H9 (cell line): ENCODE data around the gene CCM2. TPM values are rescaled to one million over a fixed set of nuclear protein-coding genes. Genes with fewer than 3 reads are reported as not detected.
A peak's percentile ranks its signal among the peaks of the same experiment; 100 is the strongest.

Source experiments
- DNase-seq: peaks from one replicate; pipeline ENCODE4 v3.0.0-alpha.2; 2017
- H2AFZ ChIP-seq: one replicate; pipeline ENCODE4 v1.6.1; 2013; ENCODE audit warnings: mild to moderate bottlenecking, low read length, control low read depth, moderate library complexity
- H2AK5ac ChIP-seq: 2 replicates; pipeline ENCODE4 v1.6.1; 2013; ENCODE audit warnings: low read length, control low read depth, mixed read lengths; ENCODE audit not compliant: insufficient read length
- H2BK120ac ChIP-seq: one replicate; pipeline ENCODE4 v1.6.1; 2013; ENCODE audit warnings: low read depth, mild to moderate bottlenecking, low read length, control low read depth, inconsistent platforms; ENCODE audit not compliant: poor library complexity, severe bottlenecking
- H2BK12ac ChIP-seq: 2 replicates; pipeline ENCODE4 v1.6.1; 2013; ENCODE audit warnings: low read length, control low read depth, mixed read lengths, low read depth; ENCODE audit not compliant: insufficient read length
- H2BK15ac ChIP-seq: 2 replicates; pipeline ENCODE4 v1.6.1; 2013; ENCODE audit warnings: low read depth, low read length, control low read depth
- H2BK20ac ChIP-seq: one replicate; pipeline ENCODE4 v1.6.1; 2013; ENCODE audit warnings: low read depth, mild to moderate bottlenecking, low read length, control low read depth, inconsistent platforms; ENCODE audit not compliant: poor library complexity, severe bottlenecking
- H2BK5ac ChIP-seq: 2 replicates; pipeline ENCODE4 v1.6.1; 2013; ENCODE audit warnings: low read length, control low read depth, mixed read lengths; ENCODE audit not compliant: insufficient read length
- H3K14ac ChIP-seq: 2 replicates; pipeline ENCODE4 v1.6.1; 2013; ENCODE audit warnings: low read length, control low read depth; ENCODE audit not compliant: insufficient read depth
- H3K18ac ChIP-seq: 2 replicates; pipeline ENCODE4 v1.6.1; 2013; ENCODE audit warnings: low read depth, mild to moderate bottlenecking, mixed read lengths, low read length, control low read depth; ENCODE audit not compliant: insufficient read length
- H3K23ac ChIP-seq: 2 replicates; pipeline ENCODE4 v1.6.1; 2013; ENCODE audit warnings: low read length, control low read depth, mixed read lengths, low read depth; ENCODE audit not compliant: insufficient read length
- H3K23me2 ChIP-seq: 2 replicates; pipeline ENCODE4 v1.6.1; 2013; ENCODE audit warnings: low read depth, mild to moderate bottlenecking, mixed read lengths, low read length, control low read depth; ENCODE audit not compliant: insufficient read length, poor library complexity, severe bottlenecking
- H3K27ac ChIP-seq: 2 replicates; pipeline ENCODE4 v1.5.1; 2013; ENCODE audit warnings: low read length, control low read depth, mixed read lengths, low read depth; ENCODE audit not compliant: insufficient read length
- H3K27me3 ChIP-seq: 2 replicates; pipeline ENCODE4 v1.6.1; 2013; ENCODE audit warnings: low read length, control low read depth, inconsistent platforms; ENCODE audit not compliant: insufficient read depth
- H3K4ac ChIP-seq: 2 replicates; pipeline ENCODE4 v1.6.1; 2013; ENCODE audit warnings: low read depth, mild to moderate bottlenecking, control low read depth, inconsistent platforms, low read length, moderate library complexity
- H3K4me1 ChIP-seq: 2 replicates; pipeline ENCODE4 v1.6.1; 2013; ENCODE audit warnings: low read length, control low read depth, inconsistent platforms; ENCODE audit not compliant: insufficient read depth
- H3K4me2 ChIP-seq: 2 replicates; pipeline ENCODE4 v1.6.1; 2013; ENCODE audit warnings: low read length, control low read depth, mixed read lengths; ENCODE audit not compliant: insufficient read length, insufficient read depth
- H3K56ac ChIP-seq: 2 replicates; pipeline ENCODE4 v1.6.1; 2013; ENCODE audit warnings: low read depth, mild to moderate bottlenecking, mixed read lengths, low read length, control low read depth; ENCODE audit not compliant: insufficient read length
- H3K79me1 ChIP-seq: 2 replicates; pipeline ENCODE4 v1.6.1; 2013; ENCODE audit warnings: low read depth, mild to moderate bottlenecking, moderate library complexity, low read length, control low read depth, inconsistent platforms; ENCODE audit not compliant: insufficient read depth, poor library complexity, severe bottlenecking
- H3K79me2 ChIP-seq: 2 replicates; pipeline ENCODE4 v1.6.1; 2013; ENCODE audit warnings: low read length, control low read depth, inconsistent platforms; ENCODE audit not compliant: insufficient read depth
- H3K9ac ChIP-seq: 2 replicates; pipeline ENCODE4 v1.6.1; 2013; ENCODE audit warnings: low read length, control low read depth, mixed read lengths; ENCODE audit not compliant: insufficient read length; ENCODE audit errors: extremely low read depth
- H3K9me3 ChIP-seq: one replicate; pipeline ENCODE4 v1.6.1; 2013; ENCODE audit warnings: low read depth, low read length, inconsistent platforms; ENCODE audit not compliant: control insufficient read depth
- H3T11ph ChIP-seq: one replicate; pipeline ENCODE4 v1.6.1; 2013; ENCODE audit warnings: mild to moderate bottlenecking, low read length, control low read depth, inconsistent platforms
- H4K20me1 ChIP-seq: one replicate; pipeline ENCODE4 v1.6.1; 2013; ENCODE audit not compliant: control insufficient read depth, insufficient read length, insufficient read depth
- H4K5ac ChIP-seq: 2 replicates; pipeline ENCODE4 v1.6.1; 2013; ENCODE audit warnings: low read depth, mild to moderate bottlenecking, mixed read lengths, low read length, control low read depth; ENCODE audit not compliant: insufficient read length
- H4K8ac ChIP-seq: replicated peaks from 2 replicates; pipeline ENCODE4 v1.6.1; 2013; ENCODE audit warnings: low read length, control low read depth, mixed read lengths, low read depth; ENCODE audit not compliant: insufficient read length
- H4K91ac ChIP-seq: 2 replicates; pipeline ENCODE4 v1.6.1; 2013; ENCODE audit warnings: low read depth, mild to moderate bottlenecking, moderate library complexity, mixed read lengths, low read length, control low read depth; ENCODE audit not compliant: insufficient read length
- H3K27ac Mint-ChIP-seq, 3 experiments: 2 replicates in 2 of 3; 3 replicates in 1 of 3; pipeline ENCODE4 v1.8.0; 2020 to 2021; ENCODE audit warnings: mixed read lengths in 3 of 3, mild to moderate bottlenecking in 1 of 3, moderate library complexity in 1 of 3
- H3K27me3 Mint-ChIP-seq: 2 replicates; pipeline ENCODE4 v1.8.0; 2021; ENCODE audit warnings: low read depth, mild to moderate bottlenecking, moderate library complexity, mixed read lengths
- H3K36me3 Mint-ChIP-seq, 3 experiments: 2 replicates in 2 of 3; 3 replicates in 1 of 3; pipeline ENCODE4 v1.8.0; 2020 to 2021; ENCODE audit warnings: low read depth in 3 of 3, mixed read lengths in 3 of 3; ENCODE audit not compliant: insufficient read depth in 1 of 3
- H3K4me1 Mint-ChIP-seq, 2 experiments: 2 replicates each; pipeline ENCODE4 v1.8.0; 2020; ENCODE audit warnings: mixed read lengths in 2 of 2
- H3K4me3 Mint-ChIP-seq, 2 experiments: 2 replicates in 1 of 2; 3 replicates in 1 of 2; pipeline ENCODE4 v1.8.0; 2020 to 2021; ENCODE audit warnings: mild to moderate bottlenecking in 2 of 2, mixed read lengths in 2 of 2, moderate library complexity in 1 of 2
- H3K9me3 Mint-ChIP-seq, 2 experiments: 2 replicates in 1 of 2; 3 replicates in 1 of 2; pipeline ENCODE4 v1.8.0; 2020; ENCODE audit warnings: mild to moderate bottlenecking in 2 of 2, mixed read lengths in 2 of 2, moderate library complexity in 1 of 2
- WGBS: extraction: QIAGEN DNeasy Blood & Tissue Kit; methylation state at CpG from one replicate; pipeline ENCODE4 v1.1.7; 2013; ENCODE audit warnings: missing lambda C conversion rate, low lambda C conversion rate, mixed read lengths; ENCODE audit not compliant: insufficient read length; ENCODE audit errors: extremely low coverage; 5-methylcytosine and 5-hydroxymethylcytosine counted together
- total RNA-seq: library from RNA; stranded (reverse); gene quantifications from 2 replicates; pipeline ENCODE4 v1.2.1, GENCODE V29; 2021
- TF ChIP-seq, protein P1 (sequence below): fragments of 200-600 bp; sonication (generic); conservative IDR thresholded peaks from 3 replicates; pipeline ENCODE4 v1.8.0; 2021; ENCODE audit warnings: antibody characterized with exemption, mild to moderate bottlenecking

Gene CCM2
- total RNA-seq, 1 experiment from 2014 or later, result 30.4 TPM

DNA sequence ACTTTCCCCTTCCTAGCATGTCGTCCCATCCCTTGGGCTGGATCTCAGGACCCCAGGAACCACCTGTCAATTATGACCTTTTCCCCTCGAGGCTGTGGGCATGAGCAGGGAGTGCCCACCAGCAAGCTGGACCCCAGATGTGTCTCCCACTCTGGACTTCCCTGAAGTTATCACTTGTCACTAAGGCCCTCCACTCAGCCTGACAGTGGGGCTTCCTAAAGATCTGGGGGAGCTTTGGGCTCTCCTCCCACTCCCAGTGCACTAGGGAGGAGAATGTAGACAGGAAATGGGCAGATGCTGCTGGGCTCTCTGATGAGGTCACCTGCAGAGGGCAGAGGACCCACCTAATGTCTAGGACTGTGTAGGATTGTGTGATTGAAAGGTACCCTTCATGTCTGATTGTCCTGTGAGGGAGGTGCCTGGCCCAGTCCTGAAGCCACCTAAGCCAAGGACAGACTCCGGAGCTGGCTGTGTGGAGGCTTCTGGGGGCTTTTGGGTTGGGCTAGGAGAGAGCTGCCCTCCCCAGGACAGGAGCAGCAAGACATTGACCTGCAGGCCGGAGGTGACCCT, 39.9 kb upstream of the CCM2 start:
- Mint-ChIP-seq H3K4me3 (no peak overlapping the region), H3K9me3 (no peaks in the 10 kb centered on the region), H3K27ac (peak overlapping the region in 1 of 3 experiments; percentile 88; a peak in 1 of 7 replicates), H3K27me3 (peaks cover 30% of the 10 kb centered on the region), H3K4me1 (no peaks in the 10 kb centered on the region), H3K36me3 (no peaks in the 10 kb centered on the region)
- no peaks in the 10 kb centered on the region for H3K9me3 ChIP-seq
- no peak overlapping the region for H3K14ac ChIP-seq
- H2BK12ac ChIP-seq, result no peak overlapping the region
- no peak overlapping the region for H2BK20ac ChIP-seq
- no peaks in the 10 kb centered on the region for H3K4me1 ChIP-seq
- no peak overlapping the region for H2BK5ac ChIP-seq
- H4K91ac ChIP-seq, result no peak overlapping the region
- H3K4ac ChIP-seq, result no peak overlapping the region
- H3K56ac ChIP-seq, result no peak overlapping the region
- no peaks in the 10 kb centered on the region for H3K79me1 ChIP-seq
- H3K79me2 ChIP-seq, result no peaks in the 10 kb centered on the region
- no peak overlapping the region for H2AFZ ChIP-seq
- H3K27ac ChIP-seq, result no peak overlapping the region
- no peak overlapping the region for H2BK15ac ChIP-seq
- H3K18ac ChIP-seq, result no peak overlapping the region
- H4K8ac ChIP-seq, result no peak overlapping the region
- H3K23ac ChIP-seq, result no peak overlapping the region
- H3T11ph ChIP-seq, result no peak overlapping the region
- no peak overlapping the region for H4K5ac ChIP-seq
- no peak overlapping the region for H2BK120ac ChIP-seq
- H3K4me2 ChIP-seq, result no peak overlapping the region
- TF ChIP-seq, protein P1, sequence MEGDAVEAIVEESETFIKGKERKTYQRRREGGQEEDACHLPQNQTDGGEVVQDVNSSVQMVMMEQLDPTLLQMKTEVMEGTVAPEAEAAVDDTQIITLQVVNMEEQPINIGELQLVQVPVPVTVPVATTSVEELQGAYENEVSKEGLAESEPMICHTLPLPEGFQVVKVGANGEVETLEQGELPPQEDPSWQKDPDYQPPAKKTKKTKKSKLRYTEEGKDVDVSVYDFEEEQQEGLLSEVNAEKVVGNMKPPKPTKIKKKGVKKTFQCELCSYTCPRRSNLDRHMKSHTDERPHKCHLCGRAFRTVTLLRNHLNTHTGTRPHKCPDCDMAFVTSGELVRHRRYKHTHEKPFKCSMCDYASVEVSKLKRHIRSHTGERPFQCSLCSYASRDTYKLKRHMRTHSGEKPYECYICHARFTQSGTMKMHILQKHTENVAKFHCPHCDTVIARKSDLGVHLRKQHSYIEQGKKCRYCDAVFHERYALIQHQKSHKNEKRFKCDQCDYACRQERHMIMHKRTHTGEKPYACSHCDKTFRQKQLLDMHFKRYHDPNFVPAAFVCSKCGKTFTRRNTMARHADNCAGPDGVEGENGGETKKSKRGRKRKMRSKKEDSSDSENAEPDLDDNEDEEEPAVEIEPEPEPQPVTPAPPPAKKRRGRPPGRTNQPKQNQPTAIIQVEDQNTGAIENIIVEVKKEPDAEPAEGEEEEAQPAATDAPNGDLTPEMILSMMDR, result no peak
- no CpG with 5 or more reads among the region's 4 CpGs for WGBS
- H3K9ac ChIP-seq, result no peak overlapping the region
- H4K20me1 ChIP-seq, result no peaks in the 10 kb centered on the region
- DNase-seq, result peak; percentile 25
- H3K27me3 ChIP-seq, result no peaks in the 10 kb centered on the region; the same call in 1 of the 2 replicates
- no peaks in the 10 kb centered on the region for H3K23me2 ChIP-seq
- H2AK5ac ChIP-seq, result no peak overlapping the region
